Measurements from ENCODE around the gene TMEM40. TPM values are rescaled to one million over a fixed set of nuclear protein-coding genes. Genes with fewer than 3 reads are reported as not detected.

Gene TMEM40
- total RNA-seq, 1 donor from 2014 or later, result not detected

- H3K27ac Mint-ChIP-seq, result no peak overlapping the region
- no peak for TF ChIP-seq CTCF (IDR thresholded peaks at IDR 0.05; ENCODE audit: unreplicated experiment)
- H3K36me3 Mint-ChIP-seq (ENCODE audit: insufficient read depth), result no peaks in the 10 kb centered on the region
- no peak overlapping the region for H3K4me3 Mint-ChIP-seq (ENCODE audit: low read depth)
- peaks cover 8% of the 10 kb centered on the region for H3K27me3 Mint-ChIP-seq
- DNase-seq (ENCODE audit: low spot score, unreplicated experiment), result no peak
- H3K9me3 Mint-ChIP-seq (ENCODE audit: low read depth), result no peaks in the 10 kb centered on the region
- no peaks in the 10 kb centered on the region for H3K4me1 Mint-ChIP-seq (ENCODE audit: low read depth)
Observed at GRCh38 chr3:12753275-12754028, 5.6 kb downstream of the TMEM40 start.

GRCh38 chr3:12752809-12753208, 6.2 kb downstream of the TMEM40 start:
- Mint-ChIP-seq H3K27ac (no peak overlapping the region), H3K9me3 (ENCODE audit: low read depth) (no peaks in the 10 kb centered on the region), H3K4me1 (ENCODE audit: low read depth) (no peaks in the 10 kb centered on the region), H3K4me3 (ENCODE audit: low read depth) (no peak overlapping the region), H3K27me3 (peaks cover 8% of the 10 kb centered on the region), H3K36me3 (ENCODE audit: insufficient read depth) (no peaks in the 10 kb centered on the region)
- DNase-seq (ENCODE audit: low spot score, unreplicated experiment), result no peak
- no peak for TF ChIP-seq CTCF (IDR thresholded peaks at IDR 0.05; ENCODE audit: unreplicated experiment)

GRCh38 chr3:12752102-12752501, 7.0 kb downstream of the TMEM40 start:
- TF ChIP-seq CTCF (IDR thresholded peaks at IDR 0.05; ENCODE audit: unreplicated experiment), result no peak
- no peak for DNase-seq (ENCODE audit: low spot score, unreplicated experiment)
- Mint-ChIP-seq H3K4me1 (ENCODE audit: low read depth) (no peaks in the 10 kb centered on the region), H3K27ac (peak overlapping the region; percentile 11), H3K4me3 (ENCODE audit: low read depth) (no peak overlapping the region), H3K36me3 (ENCODE audit: insufficient read depth) (no peaks in the 10 kb centered on the region), H3K9me3 (ENCODE audit: low read depth) (no peaks in the 10 kb centered on the region), H3K27me3 (peaks cover 8% of the 10 kb centered on the region)

- Mint-ChIP-seq H3K4me3 (ENCODE audit: low read depth) (no peak overlapping the region), H3K4me1 (ENCODE audit: low read depth) (no peaks in the 10 kb centered on the region), H3K9me3 (ENCODE audit: low read depth) (no peaks in the 10 kb centered on the region), H3K27ac (no peak overlapping the region), H3K27me3 (peaks cover 4% of the 10 kb centered on the region), H3K36me3 (ENCODE audit: insufficient read depth) (no peaks in the 10 kb centered on the region)
- TF ChIP-seq CTCF (IDR thresholded peaks at IDR 0.05; ENCODE audit: unreplicated experiment), result no peak
- no peak for DNase-seq (ENCODE audit: low spot score, unreplicated experiment)
Observed at GRCh38 chr3:12751571-12751970, 7.5 kb downstream of the TMEM40 start.

GRCh38 chr3:12750658-12751071, 8.4 kb downstream of the TMEM40 start:
- Mint-ChIP-seq H3K27ac (no peak overlapping the region), H3K27me3 (peaks cover 3% of the 10 kb centered on the region), H3K4me1 (ENCODE audit: low read depth) (no peaks in the 10 kb centered on the region), H3K36me3 (ENCODE audit: insufficient read depth) (no peaks in the 10 kb centered on the region), H3K9me3 (ENCODE audit: low read depth) (no peaks in the 10 kb centered on the region), H3K4me3 (ENCODE audit: low read depth) (no peak overlapping the region)
- no peak for TF ChIP-seq CTCF (IDR thresholded peaks at IDR 0.05; ENCODE audit: unreplicated experiment)
- no peak for DNase-seq (ENCODE audit: low spot score, unreplicated experiment)
